NB4 (cell line): ENCODE data around the gene GMDS.

Experiments
- DNase-seq: peaks from one replicate; pipeline ENCODE4 v3.0.0; 2010; ENCODE audit warnings: low read depth
- H3K4me3 ChIP-seq: one replicate; pipeline ENCODE4 v1.5.1; 2011; ENCODE audit warnings: mild to moderate bottlenecking, low read depth, low read length, moderate library complexity
- CTCF ChIP-seq: IDR thresholded peaks from one replicate; pipeline ENCODE4 v1.5.1; 2012; ENCODE audit warnings: low read depth, low read length
- MAX ChIP-seq: IDR thresholded peaks from 2 replicates; pipeline ENCODE4 v1.6.1; 2011; ENCODE audit warnings: low read depth, low read length
- MYC ChIP-seq: IDR thresholded peaks from 2 replicates; pipeline ENCODE4 v1.6.1; 2011; ENCODE audit warnings: low read depth, low read length
- POLR2A ChIP-seq: IDR thresholded peaks from 2 replicates; pipeline ENCODE4 v1.6.1; 2011; ENCODE audit warnings: mild to moderate bottlenecking; ENCODE audit not compliant: insufficient read length; ENCODE audit errors: extremely low read depth

Gene GMDS

GRCh38 chr6:1636971-1637871 lies 608.2 kb downstream of the GMDS start:
- no peak overlapping the region for H3K4me3 ChIP-seq
- DNase-seq: no peak
- TF ChIP-seq MAX (no peak), MYC (no peak), POLR2A (no peak), CTCF (no peak)

- DNase-seq: no peak
- no peak for TF ChIP-seq POLR2A
- no peak for TF ChIP-seq MYC
- TF ChIP-seq CTCF: no peak
- no peak for TF ChIP-seq MAX
- H3K4me3 ChIP-seq: no peak overlapping the region
Measured at GRCh38 chr6:1636272-1636825, 609.1 kb downstream of the GMDS start.

GRCh38 chr6:1635305-1636010 lies 609.9 kb downstream of the GMDS start:
- no peak for TF ChIP-seq POLR2A
- TF ChIP-seq MYC: no peak
- no peak for TF ChIP-seq MAX
- TF ChIP-seq CTCF: no peak
- DNase-seq: no peak
- H3K4me3 ChIP-seq: no peak overlapping the region

- TF ChIP-seq CTCF (no peak), MYC (no peak), MAX (no peak), POLR2A (no peak)
- no peak for DNase-seq
Measured at GRCh38 chr6:1634081-1634480, 611.3 kb downstream of the GMDS start.

GRCh38 chr6:1633366-1634021 lies 611.9 kb downstream of the GMDS start:
- no peak overlapping the region for H3K4me3 ChIP-seq
- DNase-seq: no peak
- TF ChIP-seq MAX: no peak
- TF ChIP-seq CTCF: no peak

More at GRCh38 chr6:1634081-1634480, 611.3 kb downstream of the GMDS start:
- no peak overlapping the region for H3K4me3 ChIP-seq
